Gastrocnemius medialis (tissue), 4 donors: ENCODE results near the gene AARSD1. TPM values are rescaled to one million over a fixed set of nuclear protein-coding genes. Genes with fewer than 3 reads are reported as not detected.

Experiments
- ATAC-seq, 2 donors: fragments of 150-250 bp; one replicate each; pipeline ENCODE4 v1.9.1; 2016
- DNase-seq, 2 donors: peaks; one replicate each; pipeline ENCODE4 v3.0.0-alpha.2; 2019
- H3K27ac ChIP-seq, 4 donors: fragments of 200-600 bp; sonication (generic); 1 replicate in 1 of 4; 2 replicates in 3 of 4; pipeline ENCODE4 v1.5.1; 2016 to 2018; ENCODE audit warnings: mild to moderate bottlenecking in 2 of 4, moderate library complexity in 1 of 4
- H3K27me3 ChIP-seq, 3 donors: fragments of 200-600 bp; sonication (generic) in 2 of 3; 1 replicate in 1 of 3; 2 replicates in 2 of 3; pipeline versions ENCODE4 v1.5.1 to v1.6.0; 2016 to 2019; ENCODE audit warnings: mild to moderate bottlenecking in 1 of 3, moderate library complexity in 1 of 3
- H3K36me3 ChIP-seq, 2 donors: fragments of 200-600 bp; sonication (generic) in 1 of 2; one replicate each; pipeline ENCODE4 v1.5.1; 2017 to 2018
- H3K4me1 ChIP-seq, 2 donors: fragments of 200-600 bp; sonication (generic) in 1 of 2; one replicate each; pipeline ENCODE4 v1.5.1; 2016 to 2017; ENCODE audit warnings: mild to moderate bottlenecking in 2 of 2
- H3K4me3 ChIP-seq, 4 donors: fragments of 200-600 bp; sonication (generic) in 3 of 4; 1 replicate in 1 of 4; 2 replicates in 3 of 4; pipeline ENCODE4 v1.5.1; 2016 to 2019; ENCODE audit warnings: mild to moderate bottlenecking in 2 of 4
- H3K9me3 ChIP-seq, 3 donors: fragments of 200-600 bp; sonication (generic) in 2 of 3; 1 replicate in 1 of 3; 2 replicates in 2 of 3; pipeline ENCODE4 v1.5.1; 2016 to 2019
- POLR2A ChIP-seq, 2 donors: fragments of 450-650 bp; IDR thresholded peaks; one replicate each; pipeline ENCODE4 v1.6.1; 2017; ENCODE audit warnings: antibody characterized with exemption in 2 of 2, mild to moderate bottlenecking in 2 of 2, moderate library complexity in 2 of 2
- in situ Hi-C, 4 donors: fragments of 200-750 bp; cut with MboI; loops; one replicate each; pipeline versions ENCODE4 v1.15.0 to v1.8.0; 2017; ENCODE audit warnings: low sequenced_read_pairs in 4 of 4
- intact Hi-C: fragments of 100-400 bp; cut with DNase I; formaldehyde crosslinking; loops from one replicate; pipeline ENCODE4 v1.15.1; 2023; ENCODE audit warnings: low total_unique reads
- total RNA-seq, 4 donors: library from RNA; depleted of rRNA; stranded (reverse); fragments of >200 nt; gene quantifications; one replicate each; pipeline versions ENCODE4 v1.1.0 to v1.2.3, GENCODE V29; 2016
- TF ChIP-seq, protein P1 (sequence below), 5 experiments: fragments of 450-650 bp in 3 of 5; fragments of 200-600 bp in 2 of 5; sonication (generic) in 2 of 5; IDR thresholded peaks in 4 of 5; conservative IDR thresholded peaks in 1 of 5; 1 replicate in 4 of 5; 2 replicates in 1 of 5; pipeline ENCODE4 v1.5.1; 2016 to 2019; ENCODE audit warnings: antibody characterized with exemption in 5 of 5, mild to moderate bottlenecking in 3 of 5, moderate library complexity in 3 of 5

Gene AARSD1
- total RNA-seq, 4 donors from 2014 or later = 21.4 to 30.1 (median 26.5) TPM

DNA sequence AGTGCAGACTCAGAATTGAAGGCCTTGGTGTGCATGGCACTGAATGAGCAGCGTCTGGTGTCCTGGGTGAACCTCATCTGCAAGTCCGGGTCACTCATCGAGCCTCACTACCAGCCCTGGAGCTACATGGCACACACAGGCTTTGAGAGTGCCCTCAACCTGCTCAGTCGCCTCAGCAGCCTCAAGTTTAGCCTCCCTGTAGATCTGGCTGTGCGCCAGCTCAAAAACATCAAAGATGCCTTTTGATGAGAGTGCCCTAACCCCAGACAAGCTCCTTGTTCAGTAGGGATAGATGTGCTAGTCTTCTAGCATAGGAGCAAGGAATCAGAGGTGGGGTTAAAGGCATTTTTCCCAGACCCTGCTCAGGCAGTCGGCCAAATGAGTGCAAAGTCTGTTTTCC is 27.2 kb upstream of the AARSD1 start:
- no peak overlapping the region for H3K27ac ChIP-seq
- no peaks in the 10 kb centered on the region for H3K4me1 ChIP-seq
- ATAC-seq (no peak), DNase-seq (no peak)
- no peak overlapping the region for H3K4me3 ChIP-seq
- H3K9me3 ChIP-seq = no peaks in the 10 kb centered on the region
- TF ChIP-seq POLR2A (IDR thresholded peaks at IDR 0.05) = no peak
- TF ChIP-seq, protein P1, sequence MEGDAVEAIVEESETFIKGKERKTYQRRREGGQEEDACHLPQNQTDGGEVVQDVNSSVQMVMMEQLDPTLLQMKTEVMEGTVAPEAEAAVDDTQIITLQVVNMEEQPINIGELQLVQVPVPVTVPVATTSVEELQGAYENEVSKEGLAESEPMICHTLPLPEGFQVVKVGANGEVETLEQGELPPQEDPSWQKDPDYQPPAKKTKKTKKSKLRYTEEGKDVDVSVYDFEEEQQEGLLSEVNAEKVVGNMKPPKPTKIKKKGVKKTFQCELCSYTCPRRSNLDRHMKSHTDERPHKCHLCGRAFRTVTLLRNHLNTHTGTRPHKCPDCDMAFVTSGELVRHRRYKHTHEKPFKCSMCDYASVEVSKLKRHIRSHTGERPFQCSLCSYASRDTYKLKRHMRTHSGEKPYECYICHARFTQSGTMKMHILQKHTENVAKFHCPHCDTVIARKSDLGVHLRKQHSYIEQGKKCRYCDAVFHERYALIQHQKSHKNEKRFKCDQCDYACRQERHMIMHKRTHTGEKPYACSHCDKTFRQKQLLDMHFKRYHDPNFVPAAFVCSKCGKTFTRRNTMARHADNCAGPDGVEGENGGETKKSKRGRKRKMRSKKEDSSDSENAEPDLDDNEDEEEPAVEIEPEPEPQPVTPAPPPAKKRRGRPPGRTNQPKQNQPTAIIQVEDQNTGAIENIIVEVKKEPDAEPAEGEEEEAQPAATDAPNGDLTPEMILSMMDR (IDR thresholded peaks at IDR 0.05 in 4 of 5, conservative IDR thresholded peaks at IDR 0.05 in 1 of 5) = no peak
- peaks cover 0 to 71% of the 10 kb centered on the region in 2 donors for H3K36me3 ChIP-seq
- in situ Hi-C loops = no loop called here
- no peaks in the 10 kb centered on the region for H3K27me3 ChIP-seq
- intact Hi-C loops = loop anchor here (10.0 kb wide), 1 partner anchor 323 kb away; no protein-coding TSS in a partner anchor

GRCh38 chr17:42989726-42990652 is 25.7 kb upstream of the AARSD1 start:
- intact Hi-C loops (loop anchor here (10.0 kb wide), 2 partner anchors 325 to 785 kb away; partner anchors contain the start of gene DUSP3), in situ Hi-C loops (no loop called here)
- Histone ChIP-seq H3K4me1 (no peaks in the 10 kb centered on the region), H3K27ac (no peak overlapping the region), H3K9me3 (no peaks in the 10 kb centered on the region), H3K4me3 (no peak overlapping the region), H3K27me3 (no peaks in the 10 kb centered on the region), H3K36me3 (peaks cover 0 to 84% of the 10 kb centered on the region in 2 donors)
- TF ChIP-seq, protein P1 (IDR thresholded peaks at IDR 0.05 in 4 of 5, conservative IDR thresholded peaks at IDR 0.05 in 1 of 5) = no peak
- no peak for TF ChIP-seq POLR2A (IDR thresholded peaks at IDR 0.05)
- ATAC-seq = no peak
- no peak for DNase-seq

- no peaks in the 10 kb centered on the region for H3K9me3 ChIP-seq
- no peak for DNase-seq
- intact Hi-C loops = loop anchor here (10.0 kb wide), 1 partner anchor 786 kb away; the partner anchor contains the start of gene DUSP3
- H3K4me3 ChIP-seq = no peak overlapping the region
- no peak for ATAC-seq
- TF ChIP-seq, protein P1 (IDR thresholded peaks at IDR 0.05 in 4 of 5, conservative IDR thresholded peaks at IDR 0.05 in 1 of 5) = no peak
- TF ChIP-seq POLR2A (IDR thresholded peaks at IDR 0.05) = no peak
- H3K27ac ChIP-seq = no peak overlapping the region
- peaks cover 0 to 85% of the 10 kb centered on the region in 2 donors for H3K36me3 ChIP-seq
- H3K27me3 ChIP-seq = no peaks in the 10 kb centered on the region
- in situ Hi-C loops = no loop called here
- H3K4me1 ChIP-seq = no peaks in the 10 kb centered on the region
Measured at GRCh38 chr17:42989141-42989540, 24.9 kb upstream of the AARSD1 start.

- Histone ChIP-seq H3K4me1 (peaks cover 7 to 11% of the 10 kb centered on the region in 2 donors), H3K27me3 (no peaks in the 10 kb centered on the region), H3K4me3 (no peak overlapping the region), H3K9me3 (no peaks in the 10 kb centered on the region), H3K36me3 (peaks cover 0 to 52% of the 10 kb centered on the region in 2 donors), H3K27ac (no peak overlapping the region)
- DNase-seq (no peak), ATAC-seq (no peak)
- in situ Hi-C loops = no loop called here
- no peak for TF ChIP-seq POLR2A (IDR thresholded peaks at IDR 0.05)
- TF ChIP-seq, protein P1 (IDR thresholded peaks at IDR 0.05 in 4 of 5, conservative IDR thresholded peaks at IDR 0.05 in 1 of 5) = no peak
- intact Hi-C loops = loop anchor here (10.0 kb wide), 1 partner anchor 790 kb away; the partner anchor contains the start of gene DUSP3
Measured at GRCh38 chr17:42985225-42985624, 21.0 kb upstream of the AARSD1 start.
